Measurements from ENCODE around the gene AMMECR1.

AMMECR1 gene

GRCh38 chrX:110188701-110189558 lies 129.0 kb downstream of the AMMECR1 start:
- Histone ChIP-seq H3K27ac (ENCODE audit: low read depth, low read length, poor library complexity, severe bottlenecking) (no peak overlapping the region), H3F3A (ENCODE audit: insufficient read depth, low read length) (no peaks in the 10 kb centered on the region), H3K27me3 (ENCODE audit: insufficient read depth, low read length) (no peaks in the 10 kb centered on the region), H3K4me3 (ENCODE audit: low read depth, low read length, poor library complexity, severe bottlenecking) (no peak overlapping the region), H3K36me3 (ENCODE audit: insufficient read depth, low read length) (no peaks in the 10 kb centered on the region), H3K4me1 (ENCODE audit: insufficient read depth, low read length, severe bottlenecking) (no peaks in the 10 kb centered on the region), H3K79me2 (ENCODE audit: insufficient read depth, low read length) (no peaks in the 10 kb centered on the region), H3K9me3 (ENCODE audit: low read length) (no peaks in the 10 kb centered on the region), H3K9me2 (ENCODE audit: low read depth, low read length) (no peaks in the 10 kb centered on the region), H4K20me1 (ENCODE audit: insufficient read depth, low read length) (no peaks in the 10 kb centered on the region), H2AFZ (ENCODE audit: low read length) (no peak overlapping the region), H3K9ac (ENCODE audit: low read length) (no peak overlapping the region), H3K4me2 (ENCODE audit: low read length) (no peak overlapping the region)
- no peak for TF ChIP-seq EZH2 (IDR thresholded peaks at IDR 0.05; ENCODE audit: borderline replicate concordance, low read length)
- TF ChIP-seq CTCF (IDR thresholded peaks at IDR 0.05; ENCODE audit: low read length) = no peak

- H3K27ac ChIP-seq (ENCODE audit: low read depth, low read length, poor library complexity, severe bottlenecking) = no peak overlapping the region
- no peaks in the 10 kb centered on the region for H3K9me3 ChIP-seq (ENCODE audit: low read length)
- H3K9ac ChIP-seq (ENCODE audit: low read length) = no peak overlapping the region
- no peaks in the 10 kb centered on the region for H3K36me3 ChIP-seq (ENCODE audit: insufficient read depth, low read length)
- H3K4me3 ChIP-seq (ENCODE audit: low read depth, low read length, poor library complexity, severe bottlenecking) = no peak overlapping the region
- H4K20me1 ChIP-seq (ENCODE audit: insufficient read depth, low read length) = no peaks in the 10 kb centered on the region
- no peak overlapping the region for H3K4me2 ChIP-seq (ENCODE audit: low read length)
- H3F3A ChIP-seq (ENCODE audit: insufficient read depth, low read length) = no peaks in the 10 kb centered on the region
- no peaks in the 10 kb centered on the region for H3K4me1 ChIP-seq (ENCODE audit: insufficient read depth, low read length, severe bottlenecking)
- no peaks in the 10 kb centered on the region for H3K27me3 ChIP-seq (ENCODE audit: insufficient read depth, low read length)
- TF ChIP-seq CTCF (IDR thresholded peaks at IDR 0.05; ENCODE audit: low read length) (no peak), EZH2 (IDR thresholded peaks at IDR 0.05; ENCODE audit: borderline replicate concordance, low read length) (no peak)
- no peaks in the 10 kb centered on the region for H3K9me2 ChIP-seq (ENCODE audit: low read depth, low read length)
- no peaks in the 10 kb centered on the region for H3K79me2 ChIP-seq (ENCODE audit: insufficient read depth, low read length)
- H2AFZ ChIP-seq (ENCODE audit: low read length) = no peak overlapping the region
These were observed 134.6 kb downstream of the AMMECR1 start for GRCh38 chrX:110183314-110183713.

- H3K9me2 ChIP-seq (ENCODE audit: low read depth, low read length) = no peaks in the 10 kb centered on the region
- H3F3A ChIP-seq (ENCODE audit: insufficient read depth, low read length) = no peaks in the 10 kb centered on the region
- no peaks in the 10 kb centered on the region for H4K20me1 ChIP-seq (ENCODE audit: insufficient read depth, low read length)
- no peaks in the 10 kb centered on the region for H3K9me3 ChIP-seq (ENCODE audit: low read length)
- no peak overlapping the region for H3K27ac ChIP-seq (ENCODE audit: low read depth, low read length, poor library complexity, severe bottlenecking)
- TF ChIP-seq EZH2 (IDR thresholded peaks at IDR 0.05; ENCODE audit: borderline replicate concordance, low read length) = no peak
- TF ChIP-seq CTCF (IDR thresholded peaks at IDR 0.05; ENCODE audit: low read length) = no peak
- H3K9ac ChIP-seq (ENCODE audit: low read length) = no peak overlapping the region
- H3K4me2 ChIP-seq (ENCODE audit: low read length) = no peak overlapping the region
- no peaks in the 10 kb centered on the region for H3K4me1 ChIP-seq (ENCODE audit: insufficient read depth, low read length, severe bottlenecking)
- H3K4me3 ChIP-seq (ENCODE audit: low read depth, low read length, poor library complexity, severe bottlenecking) = no peak overlapping the region
- no peaks in the 10 kb centered on the region for H3K79me2 ChIP-seq (ENCODE audit: insufficient read depth, low read length)
- no peaks in the 10 kb centered on the region for H3K27me3 ChIP-seq (ENCODE audit: insufficient read depth, low read length)
- no peaks in the 10 kb centered on the region for H3K36me3 ChIP-seq (ENCODE audit: insufficient read depth, low read length)
- no peak overlapping the region for H2AFZ ChIP-seq (ENCODE audit: low read length)
These were observed 135.0 kb downstream of the AMMECR1 start for GRCh38 chrX:110182865-110183264.
